Lower leg skin (tissue), 3 donors: Measurements from ENCODE around the gene CUEDC2.

ENCODE experiments used
- CTCF ChIP-seq, 3 donors: fragments of 450-650 bp; IDR thresholded peaks; one replicate each; pipeline ENCODE4 v1.5.1; 2016; ENCODE audit warnings: antibody characterized with exemption in 3 of 3, mild to moderate bottlenecking in 3 of 3, moderate library complexity in 2 of 3
- POLR2A ChIP-seq, 2 donors: fragments of 450-650 bp; IDR thresholded peaks; one replicate each; pipeline ENCODE4 v1.6.1; 2016 to 2017; ENCODE audit warnings: antibody characterized with exemption in 2 of 2, mild to moderate bottlenecking in 1 of 2, moderate library complexity in 1 of 2

- TF ChIP-seq CTCF (IDR thresholded peaks at IDR 0.05) (no peak), POLR2A (IDR thresholded peaks at IDR 0.05) (no peak)
Observed at GRCh38 chr10:102381983-102382382, 50.4 kb downstream of the CUEDC2 start.
